Adrenal gland (tissue), 5 donors: ENCODE results near the gene NECAB2.

Experiments used
- CTCF ChIP-seq, 6 experiments: fragments of 450-650 bp in 4 of 6; fragments of 200-600 bp in 2 of 6; sonication (generic) in 1 of 6; IDR thresholded peaks; 1 replicate in 5 of 6; 2 replicates in 1 of 6; pipeline versions ENCODE4 v1.5.1 to v1.8.0; 2016 to 2021; ENCODE audit warnings: antibody characterized with exemption in 6 of 6, mild to moderate bottlenecking in 2 of 6, moderate library complexity in 1 of 6
- POLR2A ChIP-seq, 2 donors: fragments of 450-650 bp; IDR thresholded peaks; one replicate each; pipeline ENCODE4 v1.6.1; 2017; ENCODE audit warnings: antibody characterized with exemption in 2 of 2, mild to moderate bottlenecking in 2 of 2, moderate library complexity in 1 of 2
- donor health status: DM: no; HTN: no; CAD: no.

- TF ChIP-seq CTCF (IDR thresholded peaks at IDR 0.05) (no peak), POLR2A (IDR thresholded peaks at IDR 0.05) (no peak)
Measured at GRCh38 chr16:84009282-84009681, 41.2 kb downstream of the NECAB2 start.
